Measurements from ENCODE around the gene GALNT16. TPM values are rescaled to one million over a fixed set of nuclear protein-coding genes. Genes with fewer than 3 reads are reported as not detected.

GALNT16 gene
- total and polyA plus RNA-seq, 2 of the 8 experiments (the other 6 are each of a cell fraction or from before 2014, with no cell fraction given): 5.4 to 6.3 TPM

DNA sequence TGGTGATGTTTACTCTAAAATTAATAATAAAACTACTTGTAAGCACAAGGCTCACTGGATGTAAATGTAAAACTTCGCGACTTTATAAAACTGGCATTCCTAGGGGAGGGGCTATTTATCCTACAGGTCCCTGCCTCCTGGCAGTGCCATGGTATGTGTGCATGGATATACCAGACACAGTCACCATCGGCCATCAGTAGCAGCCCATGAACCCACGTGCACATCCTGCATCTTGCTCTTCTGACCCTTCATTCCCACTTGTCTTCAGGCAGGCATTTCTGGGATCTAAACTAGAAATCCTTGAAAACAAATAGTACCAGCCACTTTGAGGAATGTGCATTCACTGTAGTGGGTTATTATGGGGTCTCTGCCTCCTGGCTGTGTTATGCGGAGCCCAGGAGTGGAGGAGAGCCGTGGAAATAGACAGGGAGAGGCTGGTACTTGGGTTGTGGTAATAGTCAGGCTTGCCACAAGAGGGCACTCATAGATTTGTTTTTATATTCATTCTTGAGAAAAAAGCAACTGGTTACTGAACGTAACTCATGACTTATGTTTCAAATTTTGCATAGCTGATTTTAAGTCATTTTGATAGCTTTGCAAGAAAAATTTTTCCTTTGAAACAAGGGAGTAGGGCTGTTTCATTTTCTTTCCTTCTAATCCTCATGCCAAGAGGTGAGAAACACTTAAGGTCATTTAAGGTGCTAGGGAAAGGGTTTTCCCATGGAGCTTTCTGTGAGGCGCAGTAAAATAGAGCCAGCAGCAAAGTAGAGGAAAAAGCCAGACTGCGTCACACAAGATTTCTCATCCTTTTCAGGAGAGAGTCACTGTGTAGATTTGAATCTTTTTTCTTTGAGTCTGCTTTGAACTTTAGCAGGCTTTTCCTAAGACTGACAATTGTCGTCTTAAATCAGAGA lies 17.4 kb upstream of the GALNT16 start:
- TF ChIP-seq SIX5 (IDR thresholded peaks at IDR 0.05; ENCODE audit: low read depth, low read length) (no peak), TAF7 (optimal IDR thresholded peaks at IDR 0.05; ENCODE audit: borderline replicate concordance, low read depth, low read length) (no peak), RAD21 (IDR thresholded peaks at IDR 0.05 in 1 of 2, conservative IDR thresholded peaks at IDR 0.05 in 1 of 2; ENCODE audit: low read depth in 2 of 2, low read length in 2 of 2) (peak; percentile 75 to 79)
- TF ChIP-seq, protein P1, sequence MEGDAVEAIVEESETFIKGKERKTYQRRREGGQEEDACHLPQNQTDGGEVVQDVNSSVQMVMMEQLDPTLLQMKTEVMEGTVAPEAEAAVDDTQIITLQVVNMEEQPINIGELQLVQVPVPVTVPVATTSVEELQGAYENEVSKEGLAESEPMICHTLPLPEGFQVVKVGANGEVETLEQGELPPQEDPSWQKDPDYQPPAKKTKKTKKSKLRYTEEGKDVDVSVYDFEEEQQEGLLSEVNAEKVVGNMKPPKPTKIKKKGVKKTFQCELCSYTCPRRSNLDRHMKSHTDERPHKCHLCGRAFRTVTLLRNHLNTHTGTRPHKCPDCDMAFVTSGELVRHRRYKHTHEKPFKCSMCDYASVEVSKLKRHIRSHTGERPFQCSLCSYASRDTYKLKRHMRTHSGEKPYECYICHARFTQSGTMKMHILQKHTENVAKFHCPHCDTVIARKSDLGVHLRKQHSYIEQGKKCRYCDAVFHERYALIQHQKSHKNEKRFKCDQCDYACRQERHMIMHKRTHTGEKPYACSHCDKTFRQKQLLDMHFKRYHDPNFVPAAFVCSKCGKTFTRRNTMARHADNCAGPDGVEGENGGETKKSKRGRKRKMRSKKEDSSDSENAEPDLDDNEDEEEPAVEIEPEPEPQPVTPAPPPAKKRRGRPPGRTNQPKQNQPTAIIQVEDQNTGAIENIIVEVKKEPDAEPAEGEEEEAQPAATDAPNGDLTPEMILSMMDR (IDR thresholded peaks at IDR 0.05; ENCODE audit: control extremely low read depth in 1 of 3, insufficient read depth in 1 of 3, low read depth in 1 of 3, low read length in 3 of 3): peak; percentile 39 to 65 (median 64)
- no peak overlapping the region for H3K4me2 ChIP-seq (ENCODE audit: insufficient read depth in 1 of 2, low read depth in 2 of 2, low read length in 2 of 2)
- no peak overlapping the region for H3K14ac ChIP-seq (ENCODE audit: insufficient read length)
- H4K20me1 ChIP-seq (replicated peaks in 1 of 2; ENCODE audit: control insufficient read depth in 1 of 2, insufficient read depth in 2 of 2, low read length in 2 of 2): peaks cover 0 to 1% of the 10 kb centered on the region in 2 experiments
- H3K23me2 ChIP-seq (ENCODE audit: low read depth, low read length): no peaks in the 10 kb centered on the region
- no peak overlapping the region for H3K4me3 ChIP-seq (ENCODE audit: extremely low read depth in 1 of 4, insufficient read depth in 2 of 4, low read depth in 3 of 4, low read length in 4 of 4)
- no peak overlapping the region for H3K9ac ChIP-seq (replicated peaks in 1 of 4; ENCODE audit: extremely low read depth in 1 of 4, low read depth in 3 of 4, low read length in 3 of 4)
- H2BK15ac ChIP-seq (ENCODE audit: low read length): no peak overlapping the region
- no peak overlapping the region for H4K91ac ChIP-seq (replicated peaks; ENCODE audit: insufficient read length, low read length)
- no peak overlapping the region for H3K23ac ChIP-seq (ENCODE audit: insufficient read length)
- ChIA-PET POLR2A (ENCODE audit: partially characterized antibody) (interaction anchor here (0.6 to 1.1 kb wide), 2 partner anchors 155 to 289 kb away, joined by 3 read pairs; partner anchors contain the start of genes ERH and SLC39A9), CTCF (ENCODE audit: partially characterized antibody) (interaction anchor here (0.7 to 6.2 kb wide), 57 partner anchors 9 to 244 kb away, joined by 3 to 130 read pairs (median 5); partner anchors contain the start of genes ERH and GALNT16)
- H3K79me2 ChIP-seq (ENCODE audit: control insufficient read depth in 1 of 2, insufficient read depth in 2 of 2, low read length in 2 of 2): no peaks in the 10 kb centered on the region
- no peak overlapping the region for H2BK20ac ChIP-seq (ENCODE audit: low read length)
- WGBS, 2 experiments (ENCODE audit: extremely low coverage in 1 of 2, insufficient coverage in 1 of 2, insufficient read length in 1 of 2, insufficient replicate concordance in 2 of 2, low coverage in 1 of 2, low lambda C conversion rate in 2 of 2, missing lambda C conversion rate in 1 of 2): 81% methylated on average over 10 of the region's 10 CpGs; no CpG with 5 or more reads in 1 of the 2 experiments
- H3K4me1 ChIP-seq (replicated peaks in 1 of 4; ENCODE audit: control insufficient read depth in 3 of 4, insufficient read depth in 4 of 4, low read length in 3 of 4): no peaks in the 10 kb centered on the region
- H2AFZ ChIP-seq (ENCODE audit: low read length): no peak overlapping the region
- no peak overlapping the region for H3K4ac ChIP-seq (replicated peaks; ENCODE audit: insufficient read length, low read depth, low read length)
- H3K9me3 ChIP-seq (ENCODE audit: insufficient read depth in 2 of 2, low read depth in 1 of 2, low read length in 1 of 2): no peaks in the 10 kb centered on the region
- H3K36me3 ChIP-seq (ENCODE audit: control insufficient read depth in 2 of 4, insufficient read depth in 4 of 4, low read length in 3 of 4): peaks cover 4 to 24% (median 8%) of the 10 kb centered on the region in 4 experiments; a peak in 6 of 8 replicates
- H3K79me1 ChIP-seq (ENCODE audit: low read depth, low read length): no peaks in the 10 kb centered on the region
- peak; percentile 82 for FAIRE-seq
- DNase-seq (ENCODE audit: low read depth in 1 of 2, low spot score in 2 of 2): peak in 1 of 2 experiments; percentile 70
- no peak overlapping the region for H3K18ac ChIP-seq (ENCODE audit: extremely low read depth, low read length)
- no peak overlapping the region for H2BK5ac ChIP-seq (ENCODE audit: low read depth, low read length)
- H3K56ac ChIP-seq (replicated peaks; ENCODE audit: insufficient read length, low read depth, low read length): no peak overlapping the region
- no peak overlapping the region for H2BK12ac ChIP-seq (ENCODE audit: low read depth, low read length)
- H4K5ac ChIP-seq (ENCODE audit: insufficient read length, low read depth, low read length): no peak overlapping the region
- no peak overlapping the region for H2AK5ac ChIP-seq (ENCODE audit: low read depth, low read length)
- H4K8ac ChIP-seq (ENCODE audit: extremely low read depth, insufficient read depth, low read length): no peak overlapping the region
- H3K27me3 ChIP-seq (replicated peaks in 1 of 4; ENCODE audit: control insufficient read depth in 3 of 4, extremely low read depth in 1 of 4, insufficient read depth in 3 of 4, low read length in 3 of 4): no peaks in the 10 kb centered on the region
- no peak overlapping the region for H2BK120ac ChIP-seq (replicated peaks; ENCODE audit: low read depth, low read length)
- no peak overlapping the region for H3K27ac ChIP-seq (ENCODE audit: low read depth, low read length)

Data from H1 (cell line).